Memory B cell (primary cell): Measurements from ENCODE around the gene GNL3L.
A peak's percentile ranks its signal among the peaks of the same experiment; 100 is the strongest.
"Not testable (repeated sequence)": the region's sequence is repeated elsewhere in the genome, so short reads cannot be mapped to it uniquely, and the experiment has no call there.

ENCODE experiments used
- ATAC-seq: fragments of 150-1000 bp; cut with Tn5 transposase; 2 replicates; pipeline ENCODE4 v1.10.0; 2021; ENCODE audit warnings: low read depth, mild to moderate bottlenecking, moderate library complexity
- DNase-seq, 2 donors: peaks; one replicate each; pipeline ENCODE4 v3.0.0; 2022; ENCODE audit warnings: low spot score in 2 of 2
- H3K27ac Mint-ChIP-seq: one replicate; pipeline ENCODE4 v1.8.0; 2022; ENCODE audit warnings: mild to moderate bottlenecking, moderate library complexity, mixed read lengths
- H3K27me3 Mint-ChIP-seq: one replicate; pipeline ENCODE4 v1.8.0; 2022; ENCODE audit warnings: mixed read lengths
- H3K36me3 Mint-ChIP-seq: one replicate; pipeline ENCODE4 v1.8.0; 2022; ENCODE audit warnings: mild to moderate bottlenecking, mixed read lengths
- H3K4me1 Mint-ChIP-seq: one replicate; pipeline ENCODE4 v1.8.0; 2022; ENCODE audit warnings: mixed read lengths
- H3K4me3 Mint-ChIP-seq: one replicate; pipeline ENCODE4 v1.8.0; 2022; ENCODE audit warnings: mild to moderate bottlenecking, moderate library complexity, mixed read lengths
- H3K9me3 Mint-ChIP-seq: one replicate; pipeline ENCODE4 v1.8.0; 2022; ENCODE audit warnings: mixed read lengths

The GNL3L gene

DNA sequence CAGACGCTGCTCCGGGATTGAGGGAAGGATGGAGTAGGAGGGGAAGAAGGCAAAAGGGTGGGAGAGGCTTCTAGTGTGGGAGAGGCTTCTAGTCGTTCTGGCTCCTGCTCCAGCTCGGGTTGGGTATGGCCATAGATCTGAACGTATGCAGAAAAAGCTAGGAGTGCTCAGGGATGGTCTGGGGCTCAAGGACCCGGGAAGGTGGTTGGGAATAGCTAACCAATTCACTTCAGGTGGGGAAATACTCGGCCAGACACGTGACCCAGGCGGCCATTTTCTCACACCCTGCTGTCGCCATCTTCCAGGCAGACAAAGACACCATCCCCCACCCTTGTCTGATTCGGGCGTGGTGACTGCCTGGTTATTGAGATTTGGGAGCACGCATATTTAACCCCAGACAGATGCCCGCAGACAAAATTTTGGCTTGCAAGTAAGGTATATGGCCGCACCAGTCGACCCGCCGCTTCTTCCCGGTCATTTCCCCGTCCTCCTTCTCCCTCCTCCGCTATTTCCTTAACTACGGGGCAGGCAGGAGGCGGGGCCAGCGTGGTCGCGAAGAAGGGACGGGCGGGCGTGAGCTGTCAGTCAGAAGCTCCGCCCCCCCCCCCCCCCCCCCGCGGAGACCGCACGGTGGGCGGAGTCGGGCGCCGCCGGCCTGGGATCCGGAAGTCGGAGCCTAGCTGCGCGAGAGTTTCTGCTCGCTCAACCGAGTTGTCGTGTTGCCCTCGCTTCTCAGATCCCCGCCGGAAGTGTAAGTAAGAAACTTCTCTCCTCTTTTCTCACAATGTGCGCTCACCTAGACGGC lies at the start of gene GNL3L:
Gene GNL3L, plus strand, starts transcription at position 668 of the 805 bp plus-strand sequence. CDS start 2,348 bp downstream, outside the sequence.
- peak within 1 kb of the TSS; percentile 94 for H3K4me3 Mint-ChIP-seq
- H3K36me3 Mint-ChIP-seq: no peaks in the 10 kb centered on the region
- no peaks in the 10 kb centered on the region for H3K27me3 Mint-ChIP-seq

GRCh38 chrX:54482839-54483593 lies 47.0 kb upstream of the GNL3L start:
- H3K27me3 Mint-ChIP-seq: peaks cover 2% of the 10 kb centered on the region
- no peaks in the 10 kb centered on the region for H3K9me3 Mint-ChIP-seq
- no peaks in the 10 kb centered on the region for H3K4me1 Mint-ChIP-seq
- ATAC-seq (no peak), DNase-seq (no peak)
- H3K27ac Mint-ChIP-seq: no peak overlapping the region
- H3K4me3 Mint-ChIP-seq: no peak overlapping the region
- H3K36me3 Mint-ChIP-seq: no peaks in the 10 kb centered on the region

More for the DNA sequence above, at the start of gene GNL3L:
- DNase-seq (peak; percentile 64 to 70), ATAC-seq (peak; percentile 84)
- Mint-ChIP-seq H3K27ac (peak within 1 kb of the TSS; percentile 92), H3K9me3 (peaks cover 3% of the 10 kb centered on the region), H3K4me1 (peaks cover 18% of the 10 kb centered on the region)

DNA sequence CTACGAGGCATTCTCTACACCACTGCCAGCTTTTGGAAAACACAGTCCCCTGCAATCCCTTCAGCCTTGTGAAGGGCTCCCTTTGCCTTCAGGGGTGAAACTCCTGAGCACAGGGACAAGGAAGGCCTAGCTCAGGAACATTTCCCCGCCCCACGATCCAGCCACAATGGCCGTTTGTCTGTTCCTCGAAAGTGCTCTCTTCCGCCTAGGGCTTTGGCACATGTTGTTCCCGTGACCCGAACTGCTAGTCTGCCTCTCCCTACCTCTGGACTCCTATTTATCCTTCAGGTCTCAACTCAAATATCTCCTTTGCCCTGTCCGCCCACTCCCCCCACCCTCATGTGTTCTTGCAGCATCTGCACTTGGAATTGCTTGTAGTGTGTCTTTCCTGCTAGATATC lies 46.1 kb upstream of the GNL3L start:
- Mint-ChIP-seq H3K36me3 (no peaks in the 10 kb centered on the region), H3K4me3 (no peak overlapping the region), H3K27me3 (peaks cover 2% of the 10 kb centered on the region), H3K27ac (no peak overlapping the region), H3K9me3 (no peaks in the 10 kb centered on the region), H3K4me1 (no peaks in the 10 kb centered on the region)
- ATAC-seq: no peak
- DNase-seq: no peak

- ATAC-seq (no peak), DNase-seq (no peak)
- Mint-ChIP-seq H3K27ac (no peak overlapping the region), H3K36me3 (no peaks in the 10 kb centered on the region), H3K9me3 (no peaks in the 10 kb centered on the region), H3K27me3 (peaks cover 2% of the 10 kb centered on the region), H3K4me1 (no peaks in the 10 kb centered on the region), H3K4me3 (no peak overlapping the region)
Measured at GRCh38 chrX:54484666-54485065, 45.4 kb upstream of the GNL3L start.

- not testable (repeated sequence) for H3K27ac Mint-ChIP-seq
Measured at GRCh38 chrX:54489819-54490218, 40.2 kb upstream of the GNL3L start.

DNA sequence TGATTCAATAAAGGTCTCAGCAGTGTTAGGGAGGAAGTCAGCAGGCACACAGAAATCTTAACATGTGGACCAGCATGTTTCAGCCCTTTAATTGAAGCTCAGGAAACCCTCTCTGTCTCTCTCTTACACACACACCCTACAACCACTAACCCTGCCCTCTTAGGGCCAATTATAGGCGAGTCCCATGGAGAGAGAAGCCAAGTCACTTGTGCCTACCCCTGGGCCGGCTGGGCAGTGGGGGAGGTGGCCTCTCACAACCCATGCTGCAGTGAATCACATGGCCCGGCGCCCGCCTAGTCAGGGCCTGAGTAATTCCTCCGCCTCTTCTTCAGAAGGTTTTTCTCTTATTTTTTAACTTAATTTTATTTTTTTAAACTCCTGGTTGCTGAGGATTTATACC lies 37.7 kb upstream of the GNL3L start:
- DNase-seq (no peak), ATAC-seq (no peak)
- Mint-ChIP-seq H3K4me1 (peaks cover 8% of the 10 kb centered on the region), H3K4me3 (no peak overlapping the region), H3K27me3 (peaks cover 11% of the 10 kb centered on the region), H3K27ac (no peak overlapping the region), H3K9me3 (no peaks in the 10 kb centered on the region), H3K36me3 (peaks cover 2% of the 10 kb centered on the region)

More at GRCh38 chrX:54489819-54490218, 40.2 kb upstream of the GNL3L start:
- not testable (repeated sequence) for ATAC-seq, DNase-seq, H3K27me3 Mint-ChIP-seq, H3K4me3 Mint-ChIP-seq, H3K9me3 Mint-ChIP-seq, H3K4me1 Mint-ChIP-seq, H3K36me3 Mint-ChIP-seq

DNA sequence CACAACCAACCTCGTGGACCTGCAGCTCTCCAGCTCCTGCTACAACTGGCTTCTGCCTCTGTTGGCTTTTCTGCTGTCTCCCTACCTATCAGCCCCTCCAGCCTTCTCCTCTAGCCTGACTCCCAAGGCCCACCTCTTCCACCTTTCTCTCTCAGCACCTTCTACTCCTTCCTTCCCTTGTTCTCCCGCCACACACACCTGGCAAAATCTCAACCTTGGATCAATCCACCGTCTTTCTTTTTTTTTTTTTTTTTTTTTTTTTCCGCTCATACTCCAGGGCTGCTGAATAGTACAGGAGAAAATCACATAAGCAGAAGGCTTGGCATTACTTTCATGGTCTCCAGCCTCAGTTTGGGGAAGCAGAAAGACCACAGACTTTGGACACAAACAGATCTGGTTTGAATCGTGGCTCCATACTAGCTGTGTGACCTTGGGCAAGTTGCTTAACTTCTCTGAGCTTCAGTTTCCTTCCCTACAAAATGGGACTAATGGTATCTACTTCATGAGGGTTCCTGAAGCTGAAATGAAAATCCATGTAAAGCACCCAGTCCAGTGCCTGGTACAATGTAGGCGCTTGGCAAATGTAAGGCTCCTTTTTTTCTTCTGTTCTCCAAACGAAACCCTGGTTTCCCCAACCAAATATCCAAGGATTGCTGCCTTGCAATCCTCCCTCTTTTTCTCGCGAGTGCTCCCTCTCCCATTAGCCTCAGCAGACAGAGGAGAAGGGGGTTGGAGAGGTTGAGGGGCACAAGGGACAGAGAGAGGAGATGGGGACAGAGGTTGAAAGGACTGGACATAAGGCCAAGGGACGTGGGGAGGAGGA lies 35.6 kb upstream of the GNL3L start:
- DNase-seq: no peak
- Mint-ChIP-seq H3K4me1 (peaks cover 8% of the 10 kb centered on the region), H3K27me3 (peaks cover 20% of the 10 kb centered on the region), H3K4me3 (peak overlapping the region; percentile 77), H3K9me3 (no peaks in the 10 kb centered on the region), H3K27ac (peak overlapping the region; percentile 58), H3K36me3 (peaks cover 4% of the 10 kb centered on the region)
- ATAC-seq: no peak

- peaks cover 8% of the 10 kb centered on the region for H3K4me1 Mint-ChIP-seq
- peak overlapping the region; percentile 58 for H3K27ac Mint-ChIP-seq
- peak; percentile 10 for ATAC-seq
- peak overlapping the region; percentile 77 for H3K4me3 Mint-ChIP-seq
- DNase-seq: no peak
- peaks cover 4% of the 10 kb centered on the region for H3K36me3 Mint-ChIP-seq
- no peaks in the 10 kb centered on the region for H3K9me3 Mint-ChIP-seq
- H3K27me3 Mint-ChIP-seq: peaks cover 21% of the 10 kb centered on the region
Measured at GRCh38 chrX:54494989-54495813, 34.8 kb upstream of the GNL3L start.

DNA sequence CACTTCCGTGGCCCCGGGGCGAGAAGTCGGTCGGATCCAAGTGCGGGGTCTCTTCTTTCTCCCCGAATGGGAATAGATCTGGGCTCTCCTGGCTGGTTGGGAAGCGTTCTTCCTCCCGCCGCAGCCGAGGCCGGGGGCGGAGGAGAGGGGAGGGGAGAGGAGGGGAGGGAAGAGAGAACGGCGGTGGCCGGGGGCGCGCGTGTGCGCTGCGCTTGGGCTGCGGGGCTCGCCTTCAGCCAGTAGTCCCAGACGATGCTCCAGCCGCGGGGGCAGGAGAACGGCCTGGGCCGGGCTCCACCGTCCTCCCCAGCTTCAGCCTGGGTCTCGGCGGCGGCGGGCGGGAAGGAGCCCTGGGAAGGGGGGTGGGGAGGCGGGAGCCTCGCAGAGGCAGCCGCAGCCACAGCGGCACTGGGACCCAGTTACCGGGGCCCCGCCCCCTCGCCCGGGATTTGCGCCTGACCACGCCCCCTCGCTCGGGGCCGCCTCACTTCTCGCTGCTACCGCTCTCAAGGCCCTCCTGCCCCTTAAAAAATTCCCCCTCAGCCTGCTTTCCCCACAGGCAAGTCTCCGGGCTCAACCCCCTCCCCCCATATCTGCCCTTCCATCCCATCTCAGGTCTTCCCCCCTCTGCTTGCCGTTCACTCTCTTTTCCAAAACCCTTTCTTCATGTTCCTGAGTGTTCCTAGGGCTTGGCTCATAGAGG lies 34.1 kb upstream of the GNL3L start, which contains the start of gene FGD1:
Gene FGD1, minus strand, starts transcription at position 421 of the 703 bp plus-strand sequence. CDS start 802 bp downstream, outside the sequence.
- no peak within 1 kb of the TSS for H3K27ac Mint-ChIP-seq
- peaks cover 4% of the 10 kb centered on the region for H3K36me3 Mint-ChIP-seq
- peaks cover 21% of the 10 kb centered on the region for H3K27me3 Mint-ChIP-seq
- peaks cover 8% of the 10 kb centered on the region for H3K4me1 Mint-ChIP-seq
- DNase-seq: peak in 1 of 2 donors; percentile 16
- peak within 1 kb of the TSS; percentile 86 for H3K4me3 Mint-ChIP-seq
- peak; percentile 58 for ATAC-seq
- H3K9me3 Mint-ChIP-seq: no peaks in the 10 kb centered on the region

DNA sequence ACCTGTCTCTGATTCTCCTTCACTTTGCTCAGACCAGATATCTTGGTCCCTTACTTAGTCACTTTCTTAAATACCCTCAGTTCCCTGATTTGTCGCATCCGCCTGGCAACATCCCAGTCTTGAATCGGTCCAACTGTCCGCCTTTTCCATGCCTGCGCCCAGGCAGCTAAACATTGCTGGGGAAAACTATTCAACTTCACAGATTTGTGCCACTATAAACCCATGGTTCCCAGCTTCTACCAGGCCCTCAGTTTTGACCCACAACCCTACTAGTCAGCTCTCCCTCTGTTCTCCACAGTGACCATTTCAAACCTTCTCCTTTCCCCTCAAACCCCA lies 33.5 kb upstream of the GNL3L start:
- Mint-ChIP-seq H3K4me1 (peaks cover 8% of the 10 kb centered on the region), H3K36me3 (peaks cover 4% of the 10 kb centered on the region), H3K27ac (no peak overlapping the region), H3K27me3 (peaks cover 21% of the 10 kb centered on the region), H3K9me3 (no peaks in the 10 kb centered on the region), H3K4me3 (peak overlapping the region; percentile 86)
- no peak for ATAC-seq
- no peak for DNase-seq

DNA sequence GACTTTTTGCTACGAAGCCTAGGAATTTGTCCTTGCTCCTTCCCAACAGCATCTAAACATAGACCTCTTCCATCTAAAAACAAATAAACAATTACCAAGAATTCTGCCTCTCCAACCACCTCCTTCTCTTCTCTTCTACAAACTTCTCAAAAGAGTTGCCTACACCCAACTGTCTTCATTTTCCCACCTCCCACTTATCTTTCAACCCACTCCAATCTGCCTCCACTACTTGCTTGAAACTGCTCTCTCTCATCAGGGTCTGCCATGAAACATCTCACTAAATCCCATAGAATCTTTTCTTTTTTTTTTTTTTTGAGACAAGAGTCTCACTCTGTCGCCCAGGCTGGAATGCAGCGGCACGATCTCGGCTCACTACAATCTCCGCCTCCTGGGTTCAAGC lies 33.1 kb upstream of the GNL3L start:
- no peak for ATAC-seq
- Mint-ChIP-seq H3K27ac (no peak overlapping the region), H3K4me3 (peak overlapping the region; percentile 86), H3K36me3 (peaks cover 4% of the 10 kb centered on the region), H3K9me3 (no peaks in the 10 kb centered on the region), H3K27me3 (peaks cover 21% of the 10 kb centered on the region), H3K4me1 (peaks cover 8% of the 10 kb centered on the region)
- DNase-seq: no peak

GRCh38 chrX:54509400-54509799 lies 20.6 kb upstream of the GNL3L start:
- Mint-ChIP-seq H3K27ac (no peak overlapping the region), H3K4me3 (no peak overlapping the region), H3K4me1 (no peaks in the 10 kb centered on the region)

DNA sequence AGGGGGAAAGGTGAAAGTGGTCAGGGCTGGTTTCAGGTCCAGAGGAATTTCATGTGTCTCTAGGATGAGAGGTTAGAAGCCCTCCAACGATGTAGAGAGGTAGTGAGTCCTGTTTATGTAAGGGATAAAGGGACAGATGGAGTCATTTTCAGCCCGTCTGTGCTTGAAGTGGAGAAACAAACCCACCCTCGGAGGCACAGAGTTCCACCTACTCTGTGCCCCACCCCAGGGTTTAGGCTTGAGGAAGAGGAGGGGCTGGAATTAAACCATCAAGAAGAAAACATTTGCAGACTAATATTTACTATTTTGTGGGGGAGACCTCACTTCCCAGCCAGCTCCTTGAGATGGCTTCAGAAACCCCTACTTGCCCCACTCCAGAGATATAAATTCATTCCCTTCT lies 868 bp upstream of the GNL3L start:
- Mint-ChIP-seq H3K27me3 (no peaks in the 10 kb centered on the region), H3K27ac (peak overlapping the region; percentile 92), H3K9me3 (peaks cover 3% of the 10 kb centered on the region), H3K4me3 (peak overlapping the region; percentile 94), H3K4me1 (peaks cover 13% of the 10 kb centered on the region), H3K36me3 (no peaks in the 10 kb centered on the region)
- no peak for ATAC-seq
- no peak for DNase-seq

More at GRCh38 chrX:54509400-54509799, 20.6 kb upstream of the GNL3L start:
- ATAC-seq (no peak), DNase-seq (no peak)
- H3K27me3 Mint-ChIP-seq: peaks cover 6% of the 10 kb centered on the region
- H3K9me3 Mint-ChIP-seq: peaks cover 4% of the 10 kb centered on the region
- no peaks in the 10 kb centered on the region for H3K36me3 Mint-ChIP-seq
